GOT3 (cell line): Measurements from ENCODE around the gene PARP3.
"Not testable (repeated sequence)": the region's sequence is repeated elsewhere in the genome, so short reads cannot be mapped to it uniquely, and the experiment has no call there.

Experiments
- DNase-seq: peaks from one replicate; lab custom pipeline; 2025; ENCODE audit warnings: mixed read lengths; lab: John Stamatoyannopoulos, UW

The PARP3 gene

GRCh38 chr3:51941798-51942602 lies at the start of gene PARP3, which contains the start of gene RRP9:
TSS of gene PARP3 (plus strand) at chr3:51942363. CDS start at chr3:51943356, 993 bp downstream.
TSS of gene RRP9 (minus strand) at chr3:51941904. CDS start at chr3:51941867, 37 bp downstream.
- DNase-seq = peak; percentile 98

GRCh38 chr3:51894391-51894790 lies 47.8 kb upstream of the PARP3 start:
- DNase-seq = no peak

GRCh38 chr3:51894939-51895338 lies 47.2 kb upstream of the PARP3 start:
- no peak for DNase-seq

- no peak for DNase-seq
Observed at GRCh38 chr3:51896607-51897305, 45.4 kb upstream of the PARP3 start.

GRCh38 chr3:51897391-51897790 lies 44.8 kb upstream of the PARP3 start:
- no peak for DNase-seq

GRCh38 chr3:51900043-51900442 lies 42.1 kb upstream of the PARP3 start:
- not testable (repeated sequence) for DNase-seq

GRCh38 chr3:51902361-51902760 lies 39.8 kb upstream of the PARP3 start:
- DNase-seq = not testable (repeated sequence)

GRCh38 chr3:51904034-51904823 lies 37.9 kb upstream of the PARP3 start:
- no peak for DNase-seq

- DNase-seq = no peak
Observed at GRCh38 chr3:51908026-51908425, 34.1 kb upstream of the PARP3 start.

GRCh38 chr3:51916418-51916817 lies 25.7 kb upstream of the PARP3 start:
- DNase-seq = no peak

GRCh38 chr3:51921081-51921578 lies 21.0 kb upstream of the PARP3 start:
- no peak for DNase-seq

GRCh38 chr3:51927061-51927977 lies 14.8 kb upstream of the PARP3 start:
- no peak for DNase-seq

- no peak for DNase-seq
Observed at GRCh38 chr3:51928438-51928837, 13.7 kb upstream of the PARP3 start.

- not testable (repeated sequence) for DNase-seq
Observed at GRCh38 chr3:51928981-51929380, 13.2 kb upstream of the PARP3 start.

- no peak for DNase-seq
Observed at GRCh38 chr3:51929420-51930003, 12.7 kb upstream of the PARP3 start.

GRCh38 chr3:51930439-51930838 lies 11.7 kb upstream of the PARP3 start:
- no peak for DNase-seq

GRCh38 chr3:51931756-51932155 lies 10.4 kb upstream of the PARP3 start:
- DNase-seq = no peak

- no peak for DNase-seq
Observed at GRCh38 chr3:51932471-51933370, 9.4 kb upstream of the PARP3 start.

- DNase-seq = no peak
Observed at GRCh38 chr3:51933471-51934138, 8.6 kb upstream of the PARP3 start.
